ENCODE data around the gene SV2C.

SV2C gene

GRCh38 chr5:76106149-76106548 is 23.0 kb downstream of the SV2C start:
- DNase-seq = no peak

- no peak for DNase-seq
Observed at GRCh38 chr5:76111477-76112174, 28.4 kb downstream of the SV2C start.

DNA sequence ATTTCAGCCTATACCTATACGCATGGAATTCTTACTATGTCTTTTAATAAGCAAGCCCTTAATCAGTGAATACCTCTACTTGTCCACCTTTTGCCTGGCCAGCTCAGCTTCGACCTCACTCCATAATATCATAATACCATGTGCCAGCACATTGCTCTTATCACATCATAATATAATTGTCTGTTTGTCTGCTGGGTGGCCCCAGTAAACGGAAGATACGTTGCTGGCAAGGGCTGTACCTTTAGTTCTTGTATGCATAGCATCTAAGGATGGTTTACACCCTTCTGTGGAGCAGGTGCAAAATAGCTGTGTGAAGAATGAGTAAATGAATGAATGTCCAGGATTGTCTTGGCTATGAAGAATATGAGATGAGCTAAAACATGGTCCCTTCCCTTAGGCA is 29.9 kb downstream of the SV2C start:
- no peak for DNase-seq

- no peak for DNase-seq
Observed at GRCh38 chr5:76114179-76114851, 31.1 kb downstream of the SV2C start.

DNA sequence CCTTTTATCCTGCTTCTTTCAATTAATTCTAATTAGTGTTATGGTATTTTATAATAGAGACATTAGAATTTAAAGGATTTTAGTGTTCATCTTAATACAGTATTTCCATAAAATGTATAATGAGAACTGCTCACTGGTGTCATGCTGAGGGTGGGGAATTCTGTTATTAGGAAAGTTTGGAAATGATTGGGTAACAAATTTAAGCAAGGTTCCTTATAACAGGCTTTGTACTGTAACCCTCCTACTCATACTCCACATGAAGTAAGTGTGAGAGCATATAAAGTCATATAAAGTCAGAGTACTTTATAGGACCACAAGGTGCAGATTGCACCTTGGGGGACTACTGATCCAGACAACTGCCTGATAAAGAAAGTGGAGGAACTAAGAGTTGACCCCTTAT is 42.2 kb downstream of the SV2C start:
- no peak for DNase-seq

DNA sequence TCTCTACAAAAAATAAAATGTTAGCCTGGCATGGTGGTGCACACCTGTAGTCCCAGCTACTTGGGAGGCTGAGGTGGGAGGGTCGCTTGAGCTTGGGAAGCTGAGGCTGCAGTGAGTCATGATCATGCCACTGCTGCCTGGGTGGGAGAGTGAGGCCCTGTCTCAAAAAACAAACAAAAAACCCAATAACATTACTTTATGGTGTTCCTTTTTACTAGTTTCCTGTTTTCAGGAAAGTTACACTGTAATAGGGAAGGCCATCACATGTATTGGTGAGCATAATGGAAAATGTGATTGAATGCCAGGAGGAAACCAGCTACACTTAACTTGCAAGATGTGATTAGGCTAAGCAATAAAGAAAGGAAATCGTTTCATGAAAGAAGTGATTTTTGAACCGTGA is 42.7 kb downstream of the SV2C start:
- DNase-seq = no peak

GRCh38 chr5:76134003-76134402 is 50.8 kb downstream of the SV2C start:
- no peak for DNase-seq

DNA sequence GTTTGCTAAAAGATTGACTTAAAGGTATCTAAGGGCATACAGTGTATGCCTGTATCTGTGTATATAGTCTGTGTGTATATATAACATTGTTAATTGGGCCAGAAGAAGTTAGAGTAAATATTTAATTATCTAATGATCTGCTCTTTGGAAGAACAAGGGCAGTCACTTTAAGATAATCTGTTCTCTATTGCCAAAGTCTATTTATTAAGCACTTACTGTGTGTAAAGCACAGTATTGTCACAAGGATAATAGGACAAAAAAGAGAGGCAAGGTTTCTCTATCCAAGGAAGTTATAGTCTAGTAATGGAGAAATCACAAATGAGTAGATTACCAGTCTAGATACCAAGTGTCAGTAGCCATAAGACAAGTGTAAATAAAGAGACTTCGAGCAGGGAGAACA is 51.5 kb downstream of the SV2C start:
- no peak for DNase-seq

GRCh38 chr5:76137887-76138542 is 54.8 kb downstream of the SV2C start:
- no peak for DNase-seq

DNA sequence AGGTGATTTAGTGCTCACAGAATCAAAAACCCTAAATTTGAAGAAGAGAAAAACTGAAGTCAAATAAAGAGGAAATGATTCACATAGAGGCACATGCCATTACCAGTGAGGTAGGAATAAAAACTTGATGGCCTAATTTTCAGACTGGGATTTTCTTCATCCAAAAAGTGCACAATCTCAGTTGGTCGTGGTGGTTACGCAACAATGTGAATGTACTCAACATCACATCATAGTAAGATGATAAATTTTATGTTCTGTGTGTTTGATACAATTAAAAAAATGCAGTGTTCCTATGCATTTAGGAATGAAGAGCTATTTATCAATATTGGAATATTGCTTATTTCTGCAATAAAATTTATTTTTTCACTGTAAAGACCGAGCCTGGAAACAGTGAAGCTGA is 60.7 kb downstream of the SV2C start:
- no peak for DNase-seq

GRCh38 chr5:76144513-76145274 is 61.5 kb downstream of the SV2C start:
- DNase-seq = no peak

- DNase-seq = no peak
Observed at GRCh38 chr5:76145945-76146344, 62.8 kb downstream of the SV2C start.

DNA sequence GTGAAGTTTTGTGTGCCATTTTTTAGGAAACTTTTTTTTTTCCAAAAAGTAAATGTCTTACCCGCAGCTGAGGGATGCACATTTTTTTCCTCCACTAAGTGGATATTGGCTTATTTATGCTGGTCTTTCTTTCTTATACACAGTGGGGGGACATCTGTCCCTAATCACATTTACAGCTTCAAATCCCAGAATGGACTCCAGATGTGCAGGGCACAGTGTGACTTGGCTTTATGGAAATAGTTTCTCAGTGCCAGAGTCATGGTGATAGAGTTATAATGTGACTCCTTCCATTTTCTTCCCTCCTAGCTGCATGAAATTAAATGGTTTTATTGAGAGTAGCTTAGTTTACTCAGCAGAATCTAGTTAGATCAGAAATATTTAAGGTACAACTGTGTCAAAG is 66.5 kb downstream of the SV2C start:
- no peak for DNase-seq

DNA sequence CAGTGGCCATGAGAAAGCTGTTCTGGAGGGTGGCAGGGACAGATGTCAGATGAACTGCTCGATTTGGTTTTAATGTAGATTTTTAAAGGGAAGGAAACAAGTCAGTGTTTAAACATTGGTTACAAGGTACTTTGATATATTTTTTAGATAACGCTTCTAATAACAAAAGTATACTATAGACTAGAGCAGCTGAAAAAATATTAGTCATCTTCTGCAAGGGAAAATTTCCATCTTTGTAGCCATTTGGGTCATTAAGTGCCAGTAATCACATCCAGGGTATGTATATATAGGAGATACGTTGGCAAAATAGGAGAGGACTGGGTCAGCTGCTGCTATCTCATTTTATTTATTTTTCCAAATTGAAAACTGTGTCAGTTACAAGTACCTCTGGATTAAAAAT is 69.0 kb downstream of the SV2C start:
- no peak for DNase-seq

GRCh38 chr5:76152700-76153099 is 69.5 kb downstream of the SV2C start:
- no peak for DNase-seq

GRCh38 chr5:76153271-76153670 is 70.1 kb downstream of the SV2C start:
- DNase-seq = no peak

GRCh38 chr5:76154009-76154690 is 71.0 kb downstream of the SV2C start:
- no peak for DNase-seq

DNA sequence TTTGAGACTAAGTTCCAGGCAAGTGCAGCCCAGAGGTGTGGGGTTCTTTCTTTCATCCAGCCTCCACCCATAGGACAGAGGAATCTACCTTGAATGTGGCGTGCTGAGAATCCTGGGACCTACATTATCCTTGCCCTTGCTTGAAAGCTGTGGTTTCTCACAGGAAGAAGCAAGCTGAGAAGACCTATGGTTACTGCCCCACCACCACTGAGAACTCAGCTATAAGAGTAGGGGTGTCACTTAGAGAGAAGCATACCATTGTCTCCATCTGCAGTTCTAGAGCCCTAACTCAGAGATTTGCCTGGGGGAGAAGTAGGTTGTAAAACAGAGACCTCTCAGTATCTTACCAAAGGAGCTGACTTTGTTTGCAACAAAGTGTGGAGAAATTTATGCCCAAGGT is 72.4 kb downstream of the SV2C start:
- no peak for DNase-seq

GRCh38 chr5:76162335-76162734 is 79.2 kb downstream of the SV2C start:
- no peak for DNase-seq

GRCh38 chr5:76163111-76163628 is 80.0 kb downstream of the SV2C start:
- DNase-seq = no peak

DNA sequence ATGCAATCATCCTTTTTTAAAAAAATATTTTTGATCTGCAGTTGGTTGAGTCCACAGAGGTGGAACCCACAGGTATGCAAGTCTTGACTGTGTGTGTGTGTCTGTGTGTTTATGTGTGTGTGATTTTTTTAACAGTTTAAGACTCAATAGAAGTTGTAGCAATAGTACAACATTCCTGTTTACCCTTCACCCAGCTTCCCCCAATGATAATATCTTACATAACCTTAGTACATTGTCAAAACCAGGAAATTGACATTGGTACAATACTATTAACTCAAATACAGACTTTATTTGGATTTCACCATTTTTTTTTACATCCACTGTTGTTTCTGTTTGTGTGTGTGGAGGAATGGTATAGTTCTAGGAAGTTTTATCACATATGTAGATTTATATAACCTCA is 81.8 kb downstream of the SV2C start:
- no peak for DNase-seq

- no peak for DNase-seq
Observed at GRCh38 chr5:76165711-76166374, 82.7 kb downstream of the SV2C start.
